Stimulated activated CD4-positive, alpha-beta T cell treated with anti-CD3 and anti-CD28 coated beads, Interleukin-15, amount 100 ng/mL, for 48 hours (primary cell): Measurements from ENCODE around the gene NBPF26.
"Not testable (repeated sequence)": the region's sequence is repeated elsewhere in the genome, so short reads cannot be mapped to it uniquely, and the experiment has no call there.

Experiments used
- DNase-seq, 2 donors: peaks; one replicate each; pipeline ENCODE4 v3.0.0-alpha.2; 2020; ENCODE audit warnings: low read depth in 2 of 2

Gene NBPF26

GRCh38 chr1:120723715-120724402 lies at the start of gene NBPF26:
Gene NBPF26 (plus strand): TSS chr1:120723945.
- peak; percentile 53 for DNase-seq

GRCh38 chr1:120680106-120680819 lies 43.5 kb upstream of the NBPF26 start:
- DNase-seq, result not testable (repeated sequence)

GRCh38 chr1:120680938-120681337 lies 42.8 kb upstream of the NBPF26 start:
- DNase-seq, result not testable (repeated sequence)

- not testable (repeated sequence) for DNase-seq
These were observed 39.3 kb upstream of the NBPF26 start for GRCh38 chr1:120684397-120684796.

- not testable (repeated sequence) for DNase-seq
These were observed 38.1 kb upstream of the NBPF26 start for GRCh38 chr1:120685622-120686021.

- DNase-seq, result not testable (repeated sequence)
These were observed 36.5 kb upstream of the NBPF26 start for GRCh38 chr1:120687250-120687649.

GRCh38 chr1:120700807-120701562 lies 22.8 kb upstream of the NBPF26 start:
- not testable (repeated sequence) for DNase-seq

GRCh38 chr1:120723358-120723714 lies 409 bp upstream of the NBPF26 start:
- not testable (repeated sequence) for DNase-seq

- DNase-seq, result not testable (repeated sequence)
These were observed 762 bp downstream of the NBPF26 start for GRCh38 chr1:120724507-120724906.

- DNase-seq, result peak; percentile 0
These were observed 5.1 kb downstream of the NBPF26 start for GRCh38 chr1:120728811-120729210.

GRCh38 chr1:120769090-120769489 lies 45.3 kb downstream of the NBPF26 start:
- DNase-seq, result not testable (repeated sequence)

GRCh38 chr1:120805452-120805851 lies 81.7 kb downstream of the NBPF26 start:
- not testable (repeated sequence) for DNase-seq

GRCh38 chr1:120811822-120812221 lies 88.1 kb downstream of the NBPF26 start:
- not testable (repeated sequence) for DNase-seq

- DNase-seq, result not testable (repeated sequence)
These were observed 101.3 kb downstream of the NBPF26 start for GRCh38 chr1:120825051-120825450.

GRCh38 chr1:120826623-120827022 lies 102.9 kb downstream of the NBPF26 start:
- DNase-seq, result not testable (repeated sequence)

GRCh38 chr1:120844186-120844944 lies 120.6 kb downstream of the NBPF26 start:
- peak; percentile 38 to 53 for DNase-seq

GRCh38 chr1:120844945-120845330 lies 121.2 kb downstream of the NBPF26 start:
- not testable (repeated sequence) for DNase-seq

- not testable (repeated sequence) for DNase-seq
These were observed 125.9 kb downstream of the NBPF26 start for GRCh38 chr1:120849400-120850286.

- not testable (repeated sequence) for DNase-seq
These were observed 126.5 kb downstream of the NBPF26 start for GRCh38 chr1:120850287-120850536.

- peak; percentile 66 to 71 for DNase-seq
These were observed 127.0 kb downstream of the NBPF26 start for GRCh38 chr1:120850537-120851421.
